ENCODE measurements around the gene RTN4IP1. TPM values are rescaled to one million over a fixed set of nuclear protein-coding genes. Genes with fewer than 3 reads are reported as not detected.

RTN4IP1 gene
- polyA plus RNA-seq, 2 donors, result 2.5 to 4.7 TPM

DNA sequence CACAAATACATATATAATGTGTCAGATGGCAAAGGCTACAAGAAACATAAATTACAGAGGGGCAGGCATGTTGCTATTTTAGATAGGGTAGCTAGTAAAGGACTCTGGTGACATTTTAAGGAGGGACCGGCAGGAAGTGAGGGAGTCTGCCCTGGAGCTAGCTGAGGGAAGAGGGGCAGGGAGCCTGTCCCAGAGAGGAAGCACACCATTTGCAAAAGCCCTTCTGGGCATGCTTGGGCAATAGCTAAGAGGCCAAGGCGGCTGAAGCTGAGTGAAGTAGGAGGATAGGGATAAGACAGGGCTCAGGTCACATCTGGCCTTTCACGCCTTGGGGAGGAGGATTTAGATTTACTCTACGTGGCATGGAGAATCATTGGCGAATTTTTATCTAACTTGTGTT, 96.2 kb downstream of the RTN4IP1 start:
- Histone ChIP-seq H3K4me3 (ENCODE audit: low read depth in 1 of 2, low read length in 2 of 2) (no peak overlapping the region), H3K27me3 (ENCODE audit: control insufficient read depth in 1 of 2, insufficient read depth in 2 of 2, low read length in 2 of 2) (no peaks in the 10 kb centered on the region), H3K27ac (ENCODE audit: low read depth in 2 of 2, low read length in 1 of 2) (no peak overlapping the region), H3K4me1 (ENCODE audit: control insufficient read depth in 2 of 2, insufficient read depth in 2 of 2, low read length in 1 of 2) (no peaks in the 10 kb centered on the region), H3K9me3 (ENCODE audit: control insufficient read depth in 2 of 2, insufficient read depth in 1 of 2, low read depth in 1 of 2, low read length in 1 of 2) (no peaks in the 10 kb centered on the region), H3K36me3 (ENCODE audit: control insufficient read depth in 2 of 2, insufficient read depth in 2 of 2, low read length in 1 of 2) (peaks cover 6 to 9% of the 10 kb centered on the region in 2 donors)
- 71 to 90% methylated on average over 5 of the region's 5 CpGs for WGBS, 2 donors

DNA sequence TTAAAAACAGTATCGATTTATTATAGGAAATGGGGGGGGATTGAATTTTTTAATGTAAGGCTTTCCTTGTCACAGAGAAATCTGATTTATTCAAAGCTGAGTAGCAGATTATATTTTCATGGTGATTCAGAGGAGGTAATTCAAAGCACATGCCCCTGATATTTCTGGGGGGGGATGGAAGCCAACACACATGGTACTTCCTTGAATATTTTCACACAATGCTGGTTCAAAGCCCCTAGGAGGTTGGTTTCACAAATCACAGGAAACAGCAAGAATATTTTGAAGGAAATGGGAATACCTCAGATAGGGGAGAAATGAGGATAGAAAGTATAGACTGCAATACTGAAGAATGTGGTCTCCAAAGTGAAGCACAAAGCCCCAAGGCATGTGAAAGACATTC, 98.8 kb downstream of the RTN4IP1 start:
- H3K4me1 ChIP-seq (ENCODE audit: control insufficient read depth in 2 of 2, insufficient read depth in 2 of 2, low read length in 1 of 2), result no peaks in the 10 kb centered on the region
- no peaks in the 10 kb centered on the region for H3K9me3 ChIP-seq (ENCODE audit: control insufficient read depth in 2 of 2, insufficient read depth in 1 of 2, low read depth in 1 of 2, low read length in 1 of 2)
- H3K36me3 ChIP-seq (ENCODE audit: control insufficient read depth in 2 of 2, insufficient read depth in 2 of 2, low read length in 1 of 2), result peaks cover 3 to 9% of the 10 kb centered on the region in 2 donors
- H3K4me3 ChIP-seq (ENCODE audit: low read depth in 1 of 2, low read length in 2 of 2), result no peak overlapping the region
- H3K27me3 ChIP-seq (ENCODE audit: control insufficient read depth in 1 of 2, insufficient read depth in 2 of 2, low read length in 2 of 2), result no peaks in the 10 kb centered on the region
- 94% methylated on average over 1 of the region's 1 CpG for WGBS, 2 donors
- no peak overlapping the region for H3K27ac ChIP-seq (ENCODE audit: low read depth in 2 of 2, low read length in 1 of 2)

DNA sequence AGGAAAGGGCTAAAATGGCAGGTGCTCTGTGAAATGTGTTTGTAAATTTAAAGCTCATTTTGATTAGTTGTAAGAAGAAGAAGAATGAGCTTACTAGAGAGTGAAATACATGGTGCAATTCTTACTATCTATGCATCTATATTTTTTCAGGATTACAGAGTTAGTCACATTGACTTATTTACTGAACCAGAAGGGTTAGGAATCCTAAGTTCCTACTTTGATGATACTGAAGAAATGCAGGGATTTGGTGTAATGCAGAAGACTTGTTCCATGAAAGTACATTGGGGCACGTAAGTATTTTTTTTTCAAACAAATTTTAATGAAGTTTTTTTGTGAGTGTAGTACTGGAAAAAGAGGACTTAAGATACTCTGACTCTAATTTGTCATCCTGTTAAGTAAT, 99.3 kb downstream of the RTN4IP1 start:
- H3K9me3 ChIP-seq (ENCODE audit: control insufficient read depth in 2 of 2, insufficient read depth in 1 of 2, low read depth in 1 of 2, low read length in 1 of 2), result no peaks in the 10 kb centered on the region
- no peaks in the 10 kb centered on the region for H3K27me3 ChIP-seq (ENCODE audit: control insufficient read depth in 1 of 2, insufficient read depth in 2 of 2, low read length in 2 of 2)
- peaks cover 3 to 9% of the 10 kb centered on the region in 2 donors for H3K36me3 ChIP-seq (ENCODE audit: control insufficient read depth in 2 of 2, insufficient read depth in 2 of 2, low read length in 1 of 2)
- H3K4me3 ChIP-seq (ENCODE audit: low read depth in 1 of 2, low read length in 2 of 2), result no peak overlapping the region
- no peak overlapping the region for H3K27ac ChIP-seq (ENCODE audit: low read depth in 2 of 2, low read length in 1 of 2)
- no peaks in the 10 kb centered on the region for H3K4me1 ChIP-seq (ENCODE audit: control insufficient read depth in 2 of 2, insufficient read depth in 2 of 2, low read length in 1 of 2)
- 90 to 98% methylated on average over 1 of the region's 1 CpG for WGBS, 2 donors

DNA sequence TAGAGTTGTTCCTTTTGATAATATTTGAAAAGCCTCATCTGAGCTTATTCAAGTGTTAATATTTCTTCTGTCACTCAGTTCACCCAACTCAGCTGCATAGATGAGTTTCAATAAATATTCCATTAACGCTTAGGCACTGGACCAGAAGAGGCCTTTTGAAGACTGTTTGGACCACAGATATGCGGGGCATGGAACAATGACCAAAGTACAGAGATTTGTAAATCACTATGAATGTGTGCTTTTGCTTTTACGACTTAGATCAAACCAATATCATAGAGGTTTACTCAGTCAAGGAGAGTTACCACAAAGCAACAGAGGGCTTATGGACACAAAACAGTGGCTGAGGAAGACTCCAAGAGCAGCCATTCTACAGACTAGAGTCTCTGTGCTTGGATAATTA, 99.9 kb downstream of the RTN4IP1 start:
- no peaks in the 10 kb centered on the region for H3K9me3 ChIP-seq (ENCODE audit: control insufficient read depth in 2 of 2, insufficient read depth in 1 of 2, low read depth in 1 of 2, low read length in 1 of 2)
- 81 to 91% methylated on average over 3 of the region's 3 CpGs for WGBS, 2 donors
- no peaks in the 10 kb centered on the region for H3K27me3 ChIP-seq (ENCODE audit: control insufficient read depth in 1 of 2, insufficient read depth in 2 of 2, low read length in 2 of 2)
- H3K4me1 ChIP-seq (ENCODE audit: control insufficient read depth in 2 of 2, insufficient read depth in 2 of 2, low read length in 1 of 2), result no peaks in the 10 kb centered on the region
- H3K36me3 ChIP-seq (ENCODE audit: control insufficient read depth in 2 of 2, insufficient read depth in 2 of 2, low read length in 1 of 2), result peaks cover 3 to 9% of the 10 kb centered on the region in 2 donors
- no peak overlapping the region for H3K4me3 ChIP-seq (ENCODE audit: low read depth in 1 of 2, low read length in 2 of 2)
- H3K27ac ChIP-seq (ENCODE audit: low read depth in 2 of 2, low read length in 1 of 2), result no peak overlapping the region

DNA sequence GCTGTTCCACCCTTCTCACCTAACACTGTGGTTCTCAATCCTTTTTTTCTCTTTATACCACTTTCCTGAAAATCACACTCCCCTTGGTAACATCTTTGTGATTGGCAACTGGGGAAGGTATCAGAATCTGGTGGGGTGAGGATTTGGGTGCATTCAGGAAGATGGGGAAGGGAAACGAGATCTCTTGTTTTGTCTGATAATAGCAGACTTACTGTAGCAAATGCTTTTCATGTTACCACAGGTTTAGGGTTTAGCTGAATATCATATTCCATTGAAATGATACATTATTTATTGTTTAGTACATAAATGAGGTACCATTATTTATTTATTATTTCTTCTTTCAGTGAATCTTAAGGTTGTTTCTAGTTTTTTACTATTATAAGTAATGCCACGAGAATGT, 100.8 kb downstream of the RTN4IP1 start:
- H3K36me3 ChIP-seq (ENCODE audit: control insufficient read depth in 2 of 2, insufficient read depth in 2 of 2, low read length in 1 of 2), result peaks cover 3 to 9% of the 10 kb centered on the region in 2 donors
- WGBS, 2 donors, result 73 to 76% methylated on average over 2 of the region's 2 CpGs
- H3K27ac ChIP-seq (ENCODE audit: low read depth in 2 of 2, low read length in 1 of 2), result peak overlapping the region; percentile 39 to 49
- H3K9me3 ChIP-seq (ENCODE audit: control insufficient read depth in 2 of 2, insufficient read depth in 1 of 2, low read depth in 1 of 2, low read length in 1 of 2), result no peaks in the 10 kb centered on the region
- no peaks in the 10 kb centered on the region for H3K4me1 ChIP-seq (ENCODE audit: control insufficient read depth in 2 of 2, insufficient read depth in 2 of 2, low read length in 1 of 2)
- no peak overlapping the region for H3K4me3 ChIP-seq (ENCODE audit: low read depth in 1 of 2, low read length in 2 of 2)
- H3K27me3 ChIP-seq (ENCODE audit: control insufficient read depth in 1 of 2, insufficient read depth in 2 of 2, low read length in 2 of 2), result no peaks in the 10 kb centered on the region

DNA sequence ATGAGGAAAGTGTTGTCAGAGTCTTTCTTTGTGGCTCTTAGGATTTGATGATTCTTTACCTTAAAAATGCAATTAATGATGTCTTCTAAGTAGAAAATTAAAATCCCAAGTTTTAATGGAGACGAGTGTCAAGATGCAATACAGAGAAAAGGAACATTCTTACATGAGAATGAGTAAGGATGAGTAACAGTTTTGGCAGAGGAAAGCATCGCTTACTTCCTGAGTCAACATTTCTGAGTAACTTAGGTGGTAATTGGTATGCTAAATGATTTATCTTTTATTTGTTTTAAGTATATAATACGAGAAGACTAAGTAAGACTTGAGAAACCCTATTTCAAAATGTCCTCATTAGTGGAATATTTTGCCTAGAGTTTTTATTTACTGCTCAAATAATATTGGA, 101.3 kb downstream of the RTN4IP1 start:
- Histone ChIP-seq H3K27ac (ENCODE audit: low read depth in 2 of 2, low read length in 1 of 2) (no peak overlapping the region), H3K9me3 (ENCODE audit: control insufficient read depth in 2 of 2, insufficient read depth in 1 of 2, low read depth in 1 of 2, low read length in 1 of 2) (no peaks in the 10 kb centered on the region), H3K36me3 (ENCODE audit: control insufficient read depth in 2 of 2, insufficient read depth in 2 of 2, low read length in 1 of 2) (peaks cover 1 to 6% of the 10 kb centered on the region in 2 donors), H3K4me3 (ENCODE audit: low read depth in 1 of 2, low read length in 2 of 2) (no peak overlapping the region), H3K4me1 (ENCODE audit: control insufficient read depth in 2 of 2, insufficient read depth in 2 of 2, low read length in 1 of 2) (no peaks in the 10 kb centered on the region), H3K27me3 (ENCODE audit: control insufficient read depth in 1 of 2, insufficient read depth in 2 of 2, low read length in 2 of 2) (no peaks in the 10 kb centered on the region)
- WGBS, 2 donors, result 28 to 47% methylated on average over 3 of the region's 3 CpGs

DNA sequence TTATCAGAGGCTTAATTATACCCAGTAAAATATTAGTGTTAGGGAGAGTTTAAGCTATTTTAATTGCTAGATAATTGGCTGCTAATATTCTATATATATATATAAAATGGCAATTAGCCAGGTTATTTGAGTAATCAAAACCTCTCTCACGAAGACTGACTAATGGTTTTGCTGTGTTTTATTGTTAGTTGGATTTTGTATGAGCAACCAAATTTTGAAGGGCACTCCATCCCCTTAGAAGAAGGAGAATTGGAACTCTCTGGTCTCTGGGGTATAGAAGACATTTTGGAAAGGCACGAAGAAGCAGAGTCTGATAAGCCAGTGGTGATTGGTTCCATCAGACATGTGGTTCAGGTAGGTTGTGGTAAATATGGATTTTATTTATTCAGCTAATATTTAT, 102.2 kb downstream of the RTN4IP1 start:
- Histone ChIP-seq H3K4me3 (ENCODE audit: low read depth in 1 of 2, low read length in 2 of 2) (no peak overlapping the region), H3K27me3 (ENCODE audit: control insufficient read depth in 1 of 2, insufficient read depth in 2 of 2, low read length in 2 of 2) (no peaks in the 10 kb centered on the region), H3K9me3 (ENCODE audit: control insufficient read depth in 2 of 2, insufficient read depth in 1 of 2, low read depth in 1 of 2, low read length in 1 of 2) (no peaks in the 10 kb centered on the region), H3K27ac (ENCODE audit: low read depth in 2 of 2, low read length in 1 of 2) (no peak overlapping the region), H3K4me1 (ENCODE audit: control insufficient read depth in 2 of 2, insufficient read depth in 2 of 2, low read length in 1 of 2) (no peaks in the 10 kb centered on the region), H3K36me3 (ENCODE audit: control insufficient read depth in 2 of 2, insufficient read depth in 2 of 2, low read length in 1 of 2) (peaks cover 0 to 4% of the 10 kb centered on the region in 2 donors)
- WGBS, 2 donors, result 67 to 80% methylated on average over 2 of the region's 2 CpGs

DNA sequence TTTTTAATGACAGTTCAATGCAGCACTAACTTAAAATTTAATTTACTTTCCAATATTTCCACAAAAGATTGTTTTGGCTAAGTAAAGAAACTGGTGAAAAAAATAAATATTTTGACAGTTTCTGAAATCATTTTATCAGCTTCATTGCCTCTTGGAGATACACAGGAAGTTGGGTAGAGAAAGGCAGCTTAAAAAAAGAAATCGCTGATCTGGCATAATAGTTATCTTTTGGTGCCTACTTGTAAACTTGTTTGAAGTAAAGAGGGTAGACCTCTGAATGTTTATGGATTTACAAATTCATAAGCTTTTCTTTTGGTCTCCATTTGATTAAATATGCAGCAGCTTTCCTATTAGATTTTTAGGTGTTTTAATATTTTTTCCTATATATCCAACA, 103.4 kb downstream of the RTN4IP1 start:
- H3K4me1 ChIP-seq (ENCODE audit: control insufficient read depth in 2 of 2, insufficient read depth in 2 of 2, low read length in 1 of 2), result no peaks in the 10 kb centered on the region
- no peak overlapping the region for H3K4me3 ChIP-seq (ENCODE audit: low read depth in 1 of 2, low read length in 2 of 2)
- WGBS, 2 donors, result 74 to 76% methylated on average over 1 of the region's 1 CpG
- H3K27ac ChIP-seq (ENCODE audit: low read depth in 2 of 2, low read length in 1 of 2), result no peak overlapping the region
- H3K36me3 ChIP-seq (ENCODE audit: control insufficient read depth in 2 of 2, insufficient read depth in 2 of 2, low read length in 1 of 2), result peaks cover 0 to 4% of the 10 kb centered on the region in 2 donors
- no peaks in the 10 kb centered on the region for H3K9me3 ChIP-seq (ENCODE audit: control insufficient read depth in 2 of 2, insufficient read depth in 1 of 2, low read depth in 1 of 2, low read length in 1 of 2)
- H3K27me3 ChIP-seq (ENCODE audit: control insufficient read depth in 1 of 2, insufficient read depth in 2 of 2, low read length in 2 of 2), result no peaks in the 10 kb centered on the region

DNA sequence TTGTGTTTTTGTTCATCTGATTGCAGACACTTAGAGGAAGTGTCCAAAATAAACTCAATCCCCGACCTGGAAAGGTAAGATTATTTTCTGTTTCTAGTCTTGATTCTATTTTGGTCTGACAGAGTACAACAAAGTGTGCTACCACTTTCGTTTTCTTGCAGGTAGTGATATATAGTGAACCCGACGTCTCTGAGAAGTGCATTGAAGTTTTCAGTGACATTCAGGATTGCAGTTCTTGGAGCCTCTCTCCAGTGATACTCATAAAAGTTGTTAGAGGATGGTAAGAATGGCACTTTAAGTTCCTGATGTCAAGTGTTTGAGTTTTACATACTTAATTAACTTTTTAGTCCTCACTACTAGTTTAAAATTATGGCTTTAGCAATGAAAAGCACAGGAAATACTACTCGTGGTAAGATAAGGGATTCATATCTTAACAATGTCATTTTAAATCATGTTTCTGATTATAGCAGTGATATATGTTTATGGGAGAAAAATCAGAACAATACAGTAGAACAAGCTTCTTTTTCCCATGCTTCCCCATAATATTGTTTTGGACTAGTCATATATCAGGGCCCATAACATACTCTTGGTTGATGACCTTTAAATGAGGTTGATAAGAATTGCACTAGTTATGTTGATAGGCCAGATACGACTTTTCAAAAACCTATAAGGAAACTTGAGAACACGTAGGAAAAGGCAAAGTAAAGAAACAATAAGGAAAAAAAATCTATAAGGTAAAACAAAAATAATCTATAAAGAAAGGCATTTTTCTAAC, 104.0 kb downstream of the RTN4IP1 start:
- Histone ChIP-seq H3K36me3 (ENCODE audit: control insufficient read depth in 2 of 2, insufficient read depth in 2 of 2, low read length in 1 of 2) (peaks cover 4% of the 10 kb centered on the region in 2 donors), H3K27me3 (ENCODE audit: control insufficient read depth in 1 of 2, insufficient read depth in 2 of 2, low read length in 2 of 2) (no peaks in the 10 kb centered on the region), H3K4me1 (ENCODE audit: control insufficient read depth in 2 of 2, insufficient read depth in 2 of 2, low read length in 1 of 2) (no peaks in the 10 kb centered on the region), H3K4me3 (ENCODE audit: low read depth in 1 of 2, low read length in 2 of 2) (peak overlapping the region in 1 of 2 donors; percentile 26), H3K27ac (ENCODE audit: low read depth in 2 of 2, low read length in 1 of 2) (no peak overlapping the region), H3K9me3 (ENCODE audit: control insufficient read depth in 2 of 2, insufficient read depth in 1 of 2, low read depth in 1 of 2, low read length in 1 of 2) (no peaks in the 10 kb centered on the region)
- 34 to 38% methylated on average over 7 of the region's 7 CpGs for WGBS, 2 donors
